Neural progenitor cell (in vitro differentiated cells): Measurements from ENCODE around the gene RGL2. TPM values are rescaled to one million over a fixed set of nuclear protein-coding genes. Genes with fewer than 3 reads are reported as not detected.

Experiments
- DNase-seq: peaks from one replicate; pipeline ENCODE4 v3.0.0-alpha.2; 2016; ENCODE audit warnings: low spot score
- H2AFZ ChIP-seq: fragments of 200-600 bp; sonication (generic); replicated peaks from 2 replicates; pipeline ENCODE4 v1.6.1; 2016; ENCODE audit warnings: antibody characterized with exemption
- H3F3A ChIP-seq: fragments of 200-600 bp; sonication (generic); 2 replicates; pipeline ENCODE4 v1.6.1; 2016; ENCODE audit warnings: antibody characterized with exemption, low read depth
- H3K27ac ChIP-seq: fragments of 200-600 bp; sonication (generic); 2 replicates; pipeline ENCODE4 v1.5.1; 2016; ENCODE audit warnings: mild to moderate bottlenecking
- H3K27me3 ChIP-seq: fragments of 200-600 bp; sonication (generic); 2 replicates; pipeline ENCODE4 v1.6.1; 2016; ENCODE audit warnings: mild to moderate bottlenecking, moderate library complexity
- H3K36me3 ChIP-seq: fragments of 200-600 bp; sonication (generic); 2 replicates; pipeline ENCODE4 v1.5.1; 2016
- H3K4me1 ChIP-seq: fragments of 200-600 bp; sonication (generic); 2 replicates; pipeline ENCODE4 v1.6.1; 2016; ENCODE audit warnings: mixed run types
- H3K4me2 ChIP-seq: fragments of 200-600 bp; sonication (generic); 2 replicates; pipeline ENCODE4 v1.6.1; 2016
- H3K4me3 ChIP-seq: fragments of 200-600 bp; sonication (generic); 2 replicates; pipeline ENCODE4 v1.5.1; 2016
- H3K79me2 ChIP-seq: fragments of 200-600 bp; sonication (generic); 2 replicates; pipeline ENCODE4 v1.6.1; 2016; ENCODE audit warnings: low read depth
- H3K9ac ChIP-seq: fragments of 200-600 bp; sonication (generic); 2 replicates; pipeline ENCODE4 v1.6.1; 2016
- H3K9me3 ChIP-seq: fragments of 200-600 bp; sonication (generic); 2 replicates; pipeline ENCODE4 v1.5.1; 2016; ENCODE audit warnings: low read depth
- H4K20me1 ChIP-seq: fragments of 200-600 bp; sonication (generic); 2 replicates; pipeline ENCODE4 v1.6.1; 2016; ENCODE audit warnings: low read depth
- H3K27ac Mint-ChIP-seq: 3 replicates; pipeline ENCODE4 v1.8.0; 2021; ENCODE audit warnings: mixed read lengths
- H3K27me3 Mint-ChIP-seq: 2 replicates; pipeline ENCODE4 v1.8.0; 2022; ENCODE audit warnings: low read depth, mild to moderate bottlenecking, inconsistent platforms, moderate library complexity, mixed read lengths; ENCODE audit not compliant: insufficient read depth
- H3K36me3 Mint-ChIP-seq: 3 replicates; pipeline ENCODE4 v1.8.0; 2021; ENCODE audit warnings: mixed read lengths
- H3K4me1 Mint-ChIP-seq: 3 replicates; pipeline ENCODE4 v1.8.0; 2021; ENCODE audit warnings: mixed read lengths
- H3K4me3 Mint-ChIP-seq: 3 replicates; pipeline ENCODE4 v1.8.0; 2021; ENCODE audit warnings: mild to moderate bottlenecking, moderate library complexity, mixed read lengths
- H3K9me3 Mint-ChIP-seq: 3 replicates; pipeline ENCODE4 v1.8.0; 2020; ENCODE audit warnings: mixed read lengths
- CTCF ChIP-seq: fragments of 200-600 bp; sonication (generic); IDR thresholded peaks from 2 replicates; pipeline ENCODE4 v1.5.1; 2017; ENCODE audit warnings: antibody characterized with exemption, mild to moderate bottlenecking
- EZH2 ChIP-seq: fragments of 200-600 bp; sonication (generic); IDR thresholded peaks from 2 replicates; pipeline ENCODE4 v1.6.1; 2017; ENCODE audit warnings: antibody characterized with exemption, mild to moderate bottlenecking, moderate library complexity
- EZH2phosphoT487 ChIP-seq: fragments of 200-600 bp; sonication (generic); IDR thresholded peaks from 2 replicates; pipeline ENCODE4 v1.6.1; 2017; ENCODE audit warnings: antibody characterized with exemption
- total RNA-seq: library from RNA; depleted of rRNA; stranded (reverse); fragments of >200 nt; gene quantifications from 2 replicates; pipeline ENCODE4 v1.2.3, GENCODE V29; 2015; ENCODE audit warnings: low replicate concordance

The RGL2 gene
- total RNA-seq, 1 donor from 2014 or later: 28.3 TPM

GRCh38 chr6:33273924-33274902 is 24.5 kb downstream of the RGL2 start:
- H3K36me3 Mint-ChIP-seq: peaks cover 28% of the 10 kb centered on the region
- Histone ChIP-seq H3K4me2 (peak overlapping the region; percentile 98), H3K27ac (no peak overlapping the region), H3K27me3 (no peaks in the 10 kb centered on the region), H3K4me3 (peak overlapping the region; percentile 83), H3K4me1 (peaks cover 42% of the 10 kb centered on the region), H3K79me2 (peaks cover 52% of the 10 kb centered on the region), H3K9me3 (no peaks in the 10 kb centered on the region), H3K9ac (peak overlapping the region; percentile 25), H3K36me3 (peaks cover 8% of the 10 kb centered on the region), H3F3A (peaks cover 69% of the 10 kb centered on the region), H2AFZ (no peak overlapping the region), H4K20me1 (peaks cover 68% of the 10 kb centered on the region)
- peaks cover 6% of the 10 kb centered on the region for H3K27me3 Mint-ChIP-seq
- peaks cover 55% of the 10 kb centered on the region for H3K4me1 Mint-ChIP-seq
- TF ChIP-seq EZH2 (no peak), CTCF (no peak), EZH2phosphoT487 (no peak)
- no peak for DNase-seq
- no peak overlapping the region for H3K27ac Mint-ChIP-seq
- H3K4me3 Mint-ChIP-seq: peak overlapping the region; percentile 100
- H3K9me3 Mint-ChIP-seq: no peaks in the 10 kb centered on the region

DNA sequence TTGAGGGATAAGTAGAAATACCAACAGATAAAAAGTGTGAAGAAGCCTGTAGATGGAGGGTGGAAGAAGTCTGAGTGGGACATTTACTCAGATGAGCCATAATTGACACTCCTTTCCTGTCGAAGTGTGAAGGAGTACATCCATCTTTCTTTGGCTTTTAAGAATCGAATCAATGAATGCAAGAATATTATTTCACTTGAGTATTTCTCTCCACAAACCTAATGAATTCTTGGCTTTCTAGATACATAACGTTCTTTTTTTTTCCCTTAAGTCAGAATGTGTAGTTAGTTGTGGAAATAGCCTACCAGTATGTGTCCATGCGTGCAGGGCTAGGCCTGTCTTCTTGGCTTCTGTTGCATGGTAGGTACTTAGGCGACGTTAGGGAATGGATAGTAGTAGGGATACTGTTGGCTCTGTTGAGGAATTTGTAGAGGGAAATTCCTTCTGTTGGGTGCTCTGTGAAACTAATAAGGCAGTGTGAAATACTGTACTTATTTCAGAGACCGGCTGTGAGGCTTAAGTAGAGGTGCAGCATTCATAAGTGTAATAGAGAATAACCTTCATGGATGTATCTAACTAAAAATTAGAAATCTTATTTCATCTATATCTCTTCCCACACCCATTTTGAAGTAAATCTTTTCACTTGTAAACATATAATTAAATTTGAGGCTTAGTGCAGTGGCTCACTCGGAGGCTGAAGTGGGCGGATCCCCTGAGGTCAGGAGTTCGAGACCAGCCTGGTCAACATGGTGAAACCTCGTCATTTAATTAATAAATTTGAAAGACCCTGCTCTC is 25.4 kb downstream of the RGL2 start:
- Mint-ChIP-seq H3K27me3 (peaks cover 6% of the 10 kb centered on the region), H3K4me3 (peak overlapping the region; percentile 100), H3K4me1 (peaks cover 55% of the 10 kb centered on the region), H3K27ac (no peak overlapping the region), H3K9me3 (no peaks in the 10 kb centered on the region), H3K36me3 (peaks cover 28% of the 10 kb centered on the region)
- Histone ChIP-seq H3K4me3 (peak overlapping the region; percentile 83), H2AFZ (no peak overlapping the region), H3K9me3 (no peaks in the 10 kb centered on the region), H3K9ac (peak overlapping the region; percentile 94), H3F3A (peaks cover 65% of the 10 kb centered on the region), H3K4me2 (peak overlapping the region; percentile 98), H3K79me2 (peaks cover 52% of the 10 kb centered on the region), H3K36me3 (peaks cover 8% of the 10 kb centered on the region), H3K4me1 (peaks cover 42% of the 10 kb centered on the region), H4K20me1 (peaks cover 62% of the 10 kb centered on the region), H3K27me3 (no peaks in the 10 kb centered on the region), H3K27ac (no peak overlapping the region)
- no peak for DNase-seq
- TF ChIP-seq EZH2: no peak
- no peak for TF ChIP-seq EZH2phosphoT487
- TF ChIP-seq CTCF: no peak

DNA sequence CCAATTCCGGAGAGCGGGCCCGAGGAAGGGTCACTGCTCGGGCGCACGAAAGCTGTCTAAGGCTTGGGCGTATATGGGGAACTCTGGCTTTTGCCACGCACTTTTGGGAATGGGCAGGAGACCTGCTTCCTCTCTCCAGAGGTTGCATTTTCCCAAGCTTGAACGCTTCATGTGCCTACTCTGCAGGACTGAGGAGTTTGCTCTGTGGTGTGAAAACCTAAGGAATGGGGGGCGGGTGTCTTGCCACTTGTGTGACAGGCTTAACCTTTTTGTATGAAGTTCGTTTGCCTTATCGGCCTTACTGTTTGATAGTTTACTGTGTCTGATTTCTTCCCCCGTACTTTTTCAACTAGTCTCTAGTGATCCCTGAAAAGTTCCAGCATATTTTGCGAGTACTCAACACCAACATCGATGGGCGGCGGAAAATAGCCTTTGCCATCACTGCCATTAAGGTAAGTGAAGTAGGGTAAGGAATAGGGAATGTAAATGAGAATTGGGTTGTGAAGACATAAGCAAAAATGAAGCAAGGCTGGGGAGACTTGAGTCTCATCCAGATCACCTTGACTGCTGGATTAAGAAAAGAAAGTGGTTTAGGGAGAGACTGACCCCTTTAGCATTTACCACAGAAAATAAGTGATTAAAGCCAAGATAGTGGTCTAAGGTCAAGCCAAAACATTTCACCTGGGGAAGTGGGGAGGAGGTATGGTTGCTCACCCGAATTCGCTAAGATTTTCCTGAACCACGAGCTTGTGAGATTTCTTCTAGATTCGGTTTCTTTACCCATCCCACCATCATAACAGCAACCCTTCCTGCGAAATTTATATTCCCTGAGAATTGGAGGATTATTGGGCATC is 26.2 kb downstream of the RGL2 start:
- Histone ChIP-seq H3K36me3 (peaks cover 8% of the 10 kb centered on the region), H3K4me1 (peaks cover 42% of the 10 kb centered on the region), H3K27ac (peak overlapping the region; percentile 74), H3K27me3 (no peaks in the 10 kb centered on the region), H3K79me2 (peaks cover 52% of the 10 kb centered on the region), H3K9ac (peak overlapping the region; percentile 94), H3F3A (peaks cover 56% of the 10 kb centered on the region), H4K20me1 (peaks cover 53% of the 10 kb centered on the region), H3K9me3 (no peaks in the 10 kb centered on the region), H2AFZ (peak overlapping the region; percentile 7), H3K4me3 (peak overlapping the region; percentile 83), H3K4me2 (peak overlapping the region; percentile 98)
- H3K4me3 Mint-ChIP-seq: peak overlapping the region; percentile 100
- peaks cover 6% of the 10 kb centered on the region for H3K27me3 Mint-ChIP-seq
- peaks cover 52% of the 10 kb centered on the region for H3K4me1 Mint-ChIP-seq
- no peaks in the 10 kb centered on the region for H3K9me3 Mint-ChIP-seq
- TF ChIP-seq EZH2 (no peak), CTCF (no peak), EZH2phosphoT487 (no peak)
- peaks cover 35% of the 10 kb centered on the region for H3K36me3 Mint-ChIP-seq
- H3K27ac Mint-ChIP-seq: peak overlapping the region; percentile 100
- DNase-seq: no peak
